Measurements from ENCODE around the gene MED13L. TPM values are rescaled to one million over a fixed set of nuclear protein-coding genes. Genes with fewer than 3 reads are reported as not detected.

Gene MED13L
- total RNA-seq, 1 donor = 180 TPM

DNA sequence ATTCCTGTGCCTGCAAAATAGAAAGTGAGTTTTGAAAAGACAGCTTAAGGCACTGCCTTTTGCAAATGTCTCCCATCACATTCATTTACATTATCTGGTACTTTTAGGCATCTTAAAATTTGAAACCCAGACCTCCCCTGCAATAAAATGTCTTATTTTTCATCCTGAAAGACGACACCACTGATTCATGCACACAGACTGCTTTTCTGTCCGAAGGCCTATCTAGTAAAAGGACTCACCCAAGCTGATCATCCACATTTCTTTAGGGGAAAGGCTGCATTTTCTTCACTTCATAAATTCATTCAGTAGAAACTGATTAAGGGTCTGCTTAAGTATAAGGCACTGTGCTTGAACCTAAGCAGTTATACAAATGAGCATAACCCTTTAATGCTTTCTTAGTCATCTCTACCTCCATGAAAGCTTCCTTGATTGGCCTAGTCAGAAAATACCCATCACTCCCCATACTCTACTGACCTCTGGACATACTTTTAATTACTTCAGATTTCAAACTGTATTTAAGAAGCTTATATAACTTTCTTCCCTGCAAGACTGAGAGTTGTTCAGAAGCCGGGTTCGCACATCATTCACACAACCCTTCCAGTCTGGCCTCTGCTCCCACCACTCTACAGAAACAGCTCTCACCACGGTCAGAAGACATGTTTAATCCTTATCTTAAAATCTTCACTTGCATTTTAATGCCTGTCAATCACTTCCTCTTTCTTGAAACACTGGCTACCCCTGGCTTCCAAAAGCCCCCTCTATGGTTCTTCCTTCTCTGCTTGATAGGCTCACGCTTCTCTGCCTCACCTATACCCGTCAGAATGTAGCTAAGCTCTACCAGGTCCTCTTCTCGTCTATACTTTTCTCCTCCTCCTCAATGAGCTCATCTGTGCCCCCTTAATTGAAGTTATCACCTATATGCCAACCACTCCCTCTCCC, 288.6 kb downstream of the MED13L start:
- DNase-seq (ENCODE audit: low read depth) = no peak
- TF ChIP-seq, protein P1, sequence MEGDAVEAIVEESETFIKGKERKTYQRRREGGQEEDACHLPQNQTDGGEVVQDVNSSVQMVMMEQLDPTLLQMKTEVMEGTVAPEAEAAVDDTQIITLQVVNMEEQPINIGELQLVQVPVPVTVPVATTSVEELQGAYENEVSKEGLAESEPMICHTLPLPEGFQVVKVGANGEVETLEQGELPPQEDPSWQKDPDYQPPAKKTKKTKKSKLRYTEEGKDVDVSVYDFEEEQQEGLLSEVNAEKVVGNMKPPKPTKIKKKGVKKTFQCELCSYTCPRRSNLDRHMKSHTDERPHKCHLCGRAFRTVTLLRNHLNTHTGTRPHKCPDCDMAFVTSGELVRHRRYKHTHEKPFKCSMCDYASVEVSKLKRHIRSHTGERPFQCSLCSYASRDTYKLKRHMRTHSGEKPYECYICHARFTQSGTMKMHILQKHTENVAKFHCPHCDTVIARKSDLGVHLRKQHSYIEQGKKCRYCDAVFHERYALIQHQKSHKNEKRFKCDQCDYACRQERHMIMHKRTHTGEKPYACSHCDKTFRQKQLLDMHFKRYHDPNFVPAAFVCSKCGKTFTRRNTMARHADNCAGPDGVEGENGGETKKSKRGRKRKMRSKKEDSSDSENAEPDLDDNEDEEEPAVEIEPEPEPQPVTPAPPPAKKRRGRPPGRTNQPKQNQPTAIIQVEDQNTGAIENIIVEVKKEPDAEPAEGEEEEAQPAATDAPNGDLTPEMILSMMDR (IDR thresholded peaks at IDR 0.05; ENCODE audit: insufficient read depth, low read length) = no peak
- no peak overlapping the region for H3K4me3 ChIP-seq (ENCODE audit: low read depth, low read length)

DNA sequence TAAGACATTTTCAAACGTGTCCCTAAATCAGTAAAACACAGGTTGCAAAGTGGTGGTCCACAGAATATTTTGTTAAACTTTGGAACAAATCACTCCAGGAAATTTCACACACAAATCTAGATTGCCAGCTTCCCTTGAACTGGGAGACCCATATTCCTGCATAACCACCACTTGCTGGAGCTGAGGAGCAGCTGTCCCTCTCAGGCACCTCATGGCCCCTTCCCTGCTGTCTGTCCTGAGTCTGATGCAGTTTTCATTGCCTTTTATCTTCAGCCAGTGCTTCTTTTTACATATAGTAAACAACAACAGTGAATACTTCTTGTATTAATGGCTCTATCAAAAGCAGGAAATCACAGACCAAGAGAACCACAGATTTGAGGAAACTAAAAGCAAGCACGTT, 289.3 kb downstream of the MED13L start:
- no peak for DNase-seq (ENCODE audit: low read depth)
- TF ChIP-seq, protein P1 (IDR thresholded peaks at IDR 0.05; ENCODE audit: insufficient read depth, low read length) = no peak

DNA sequence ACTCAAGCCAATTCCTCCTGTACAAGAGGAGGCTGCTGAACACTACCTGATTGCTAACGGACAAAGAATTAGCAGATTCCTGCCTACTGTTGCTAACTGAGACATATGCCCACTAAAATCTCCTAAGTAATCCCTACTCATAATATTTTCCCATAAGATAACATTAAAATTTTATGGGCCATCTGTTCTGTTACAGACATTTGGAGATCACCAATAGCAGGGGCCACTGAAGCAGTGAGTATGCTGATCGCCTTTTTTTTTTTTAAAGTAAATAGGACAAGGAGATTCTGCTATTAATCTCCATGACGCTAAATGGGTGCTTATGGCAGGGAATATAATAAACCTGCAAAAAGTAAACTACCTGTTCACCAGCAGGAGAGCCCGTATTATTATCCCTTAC, 292.9 kb downstream of the MED13L start:
- DNase-seq (ENCODE audit: low read depth) = no peak
- TF ChIP-seq, protein P1 (IDR thresholded peaks at IDR 0.05; ENCODE audit: insufficient read depth, low read length) = no peak

More for the DNA sequence above, 289.3 kb downstream of the MED13L start:
- H3K4me3 ChIP-seq (ENCODE audit: low read depth, low read length) = no peak overlapping the region

DNA sequence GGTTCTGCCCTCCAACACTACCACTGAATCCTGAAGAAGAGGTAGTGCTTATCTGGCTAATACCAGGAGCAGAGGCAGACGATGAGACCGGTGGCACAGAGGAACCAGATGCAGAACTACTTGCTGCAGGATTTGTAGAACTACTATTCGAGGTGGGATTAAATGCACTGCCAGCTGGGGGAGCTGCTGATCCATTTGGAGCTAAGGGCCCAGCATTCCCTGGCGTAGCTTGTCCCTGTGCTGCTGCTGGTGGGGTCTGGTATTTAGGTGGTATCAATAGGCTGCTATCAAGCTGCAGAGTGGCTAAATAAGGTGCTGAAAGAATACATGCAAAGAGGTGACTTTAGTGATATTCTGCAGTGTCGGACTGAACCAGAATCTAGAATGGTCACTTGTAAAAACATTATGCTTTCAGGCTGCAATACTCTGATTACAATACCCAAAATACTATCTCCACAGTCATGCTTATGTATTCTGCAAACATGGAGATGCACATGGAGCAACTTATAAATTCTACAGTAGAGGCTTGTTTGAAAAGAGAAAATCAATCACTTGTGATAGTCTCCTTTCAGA, 294.2 kb downstream of the MED13L start:
- DNase-seq (ENCODE audit: low read depth) = no peak
- H3K4me3 ChIP-seq (ENCODE audit: low read depth, low read length) = no peak overlapping the region
- TF ChIP-seq, protein P1 (IDR thresholded peaks at IDR 0.05; ENCODE audit: insufficient read depth, low read length) = peak; percentile 10

More for the DNA sequence above, 292.9 kb downstream of the MED13L start:
- H3K4me3 ChIP-seq (ENCODE audit: low read depth, low read length) = no peak overlapping the region

DNA sequence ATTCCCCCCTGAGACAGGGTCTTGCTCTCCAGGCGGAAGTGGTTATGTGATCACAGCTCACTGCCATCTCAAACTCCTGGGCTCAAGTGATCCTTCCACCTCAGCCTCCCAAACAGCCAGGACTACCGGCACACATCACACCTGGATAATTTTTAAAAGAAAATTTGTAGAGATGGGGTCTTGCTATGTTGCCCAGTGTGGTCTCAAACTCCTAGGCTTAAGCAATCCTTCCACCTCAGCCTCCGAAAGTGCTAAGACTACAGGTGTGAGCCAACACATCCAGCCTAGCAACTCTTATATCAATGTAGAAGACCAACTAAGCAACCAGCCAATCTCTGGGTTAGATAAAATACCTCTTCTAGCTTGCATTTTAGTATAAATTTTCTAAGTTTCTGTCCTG, 297.2 kb downstream of the MED13L start:
- no peak overlapping the region for H3K4me3 ChIP-seq (ENCODE audit: low read depth, low read length)
- DNase-seq (ENCODE audit: low read depth) = no peak
- TF ChIP-seq, protein P1 (IDR thresholded peaks at IDR 0.05; ENCODE audit: insufficient read depth, low read length) = no peak

DNA sequence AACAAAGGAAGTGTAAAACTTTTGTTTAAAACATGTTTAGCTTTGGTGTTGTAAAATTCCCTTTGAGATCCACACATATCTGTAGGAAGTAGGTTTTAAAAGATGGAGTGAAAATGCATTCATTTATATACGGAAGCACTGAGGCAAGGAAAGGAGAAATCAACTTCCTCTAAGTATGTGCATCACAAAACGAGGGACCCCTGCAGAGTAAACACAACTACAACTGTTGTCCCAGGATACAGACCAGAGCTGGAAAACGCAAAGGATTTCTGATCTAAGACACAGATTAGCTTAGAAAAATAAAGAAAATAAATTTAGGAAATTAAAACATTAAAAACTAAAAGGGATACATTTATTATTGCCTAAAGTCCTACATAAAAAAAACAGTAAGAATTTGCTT, 297.6 kb downstream of the MED13L start:
- H3K4me3 ChIP-seq (ENCODE audit: low read depth, low read length) = no peak overlapping the region
- DNase-seq (ENCODE audit: low read depth) = no peak
- TF ChIP-seq, protein P1 (IDR thresholded peaks at IDR 0.05; ENCODE audit: insufficient read depth, low read length) = no peak

Data from fibroblast of the aortic adventitia (primary cell).